Activated CD8-positive, alpha-beta memory T cell treated with anti-CD3 and anti-CD28 coated beads for 4 hours (primary cell): Measurements from ENCODE around the gene LAMB2.

Source experiments
- DNase-seq, 2 donors: peaks; one replicate each; pipeline ENCODE4 v3.0.0-alpha.2; 2020; ENCODE audit warnings: low read depth in 2 of 2

The LAMB2 gene

GRCh38 chr3:49161808-49162530 is 29.1 kb upstream of the LAMB2 start:
- no peak for DNase-seq

DNA sequence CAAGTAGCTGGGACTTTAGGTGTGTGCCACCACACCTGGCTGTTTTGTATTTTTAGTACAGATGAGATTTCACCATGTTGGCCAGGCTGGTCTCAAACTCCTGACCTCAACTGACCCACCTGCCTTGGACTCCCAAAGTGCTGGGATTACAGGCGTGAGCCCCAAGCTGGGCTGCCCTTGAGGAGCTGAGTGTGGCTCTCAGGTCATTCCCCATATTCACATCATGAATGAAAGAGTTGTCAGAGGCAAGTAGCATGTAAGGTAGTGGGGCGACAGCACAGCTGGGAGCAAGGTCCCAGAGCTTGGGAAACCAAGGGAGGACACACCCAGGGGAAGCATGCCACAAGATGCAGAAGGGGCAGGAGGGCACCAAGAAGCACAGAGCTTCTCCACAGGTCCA is 28.3 kb upstream of the LAMB2 start:
- DNase-seq = no peak

- DNase-seq = no peak
Measured at GRCh38 chr3:49158792-49159191, 25.9 kb upstream of the LAMB2 start.

DNA sequence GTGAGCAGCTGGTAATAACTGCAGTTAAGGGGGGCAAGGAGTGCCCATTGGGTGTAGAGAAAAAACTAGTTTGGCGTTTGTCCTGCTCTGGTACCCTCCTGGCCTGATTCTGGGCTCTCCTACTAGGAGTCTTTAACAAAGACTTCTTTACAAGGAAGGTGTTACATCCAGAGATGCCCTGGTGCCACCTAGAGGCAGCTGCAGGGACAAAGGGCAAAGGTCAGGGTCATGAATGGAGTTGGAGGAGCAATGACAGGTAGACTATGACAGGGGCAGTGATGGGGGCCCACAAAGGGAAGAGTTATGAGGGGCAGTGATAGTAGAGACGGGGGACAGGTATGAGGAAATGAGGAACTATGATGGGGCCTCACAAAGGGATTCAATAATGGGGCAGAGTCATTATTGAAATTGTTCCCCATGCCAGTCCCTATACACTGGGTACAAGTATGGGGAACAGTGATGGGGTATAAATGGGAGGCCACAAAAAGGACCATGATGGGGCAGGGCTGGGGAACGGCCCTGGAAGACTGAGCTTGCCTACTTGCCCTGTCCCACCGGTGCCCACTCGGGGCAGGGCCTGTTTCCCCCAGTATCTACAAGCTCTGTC is 25.4 kb upstream of the LAMB2 start:
- peak; percentile 20 to 30 for DNase-seq

DNA sequence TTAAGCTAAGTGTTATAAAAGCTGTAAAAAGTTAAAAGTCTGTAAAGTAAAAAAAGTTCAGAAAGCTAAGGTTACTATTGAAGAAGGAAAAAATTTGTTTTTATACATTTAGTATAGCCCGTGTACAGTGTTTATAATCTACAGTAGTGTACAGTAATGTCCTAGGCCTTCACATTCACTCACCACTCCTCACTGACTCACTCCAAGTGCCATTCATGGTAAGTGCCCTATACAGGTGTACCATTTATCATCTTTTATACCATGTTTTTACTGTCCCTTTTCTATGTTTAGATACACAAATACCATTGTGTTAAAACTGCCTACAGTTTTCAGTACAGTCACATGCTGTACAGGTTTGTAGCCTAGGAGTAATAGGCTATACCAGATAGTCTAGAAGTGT is 24.4 kb upstream of the LAMB2 start:
- DNase-seq = no peak

DNA sequence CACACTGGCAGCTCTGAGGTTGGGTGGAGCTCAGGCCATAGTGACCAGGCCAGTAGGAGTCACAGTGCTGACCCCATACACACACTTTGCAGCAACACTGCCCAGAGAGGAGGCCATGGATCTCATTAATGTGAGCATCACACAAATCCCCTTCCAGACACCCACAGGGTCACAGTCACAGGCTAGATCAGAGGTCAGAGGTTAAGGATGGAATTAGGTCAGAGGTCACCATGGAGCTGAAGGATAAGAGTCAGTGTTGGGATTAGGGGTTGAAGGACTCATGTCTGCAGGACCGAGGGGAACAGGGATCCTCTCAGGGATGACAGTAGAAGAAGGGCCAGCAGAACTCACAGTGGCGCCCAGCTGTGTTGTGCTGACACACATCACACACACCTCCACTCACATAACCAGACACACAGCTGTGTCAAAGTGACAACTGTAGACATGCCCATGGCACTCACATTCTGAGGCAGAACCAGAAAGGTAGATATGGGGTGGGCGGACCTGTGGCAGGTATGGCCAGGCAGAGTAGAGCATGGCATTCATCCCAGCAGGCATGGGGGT is 20.6 kb upstream of the LAMB2 start:
- no peak for DNase-seq

- DNase-seq = no peak
Measured at GRCh38 chr3:49151610-49152009, 18.8 kb upstream of the LAMB2 start.

DNA sequence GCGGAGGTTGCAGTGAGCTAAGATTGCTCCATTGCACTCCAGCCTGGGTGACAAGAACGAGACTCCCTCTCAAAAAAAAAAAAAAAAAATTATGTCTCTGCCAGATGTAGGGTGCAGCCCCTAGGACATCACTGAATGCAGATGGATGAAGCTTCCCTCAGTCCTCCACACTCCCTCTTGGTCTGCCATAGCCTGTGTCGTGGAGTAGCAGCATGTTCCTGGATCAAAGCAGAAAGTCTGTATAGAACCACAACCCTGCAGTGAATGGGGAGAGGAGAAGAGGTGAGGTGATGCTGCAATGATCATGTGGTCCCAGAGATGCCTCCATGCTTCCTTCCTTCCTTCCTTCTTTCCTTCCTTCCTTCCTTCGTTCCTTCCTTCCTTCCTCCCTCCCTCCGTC is 15.3 kb upstream of the LAMB2 start:
- no peak for DNase-seq

- DNase-seq = no peak
Measured at GRCh38 chr3:49140080-49140479, 7.2 kb upstream of the LAMB2 start.

GRCh38 chr3:49135499-49135898 is 2.6 kb upstream of the LAMB2 start:
- no peak for DNase-seq

DNA sequence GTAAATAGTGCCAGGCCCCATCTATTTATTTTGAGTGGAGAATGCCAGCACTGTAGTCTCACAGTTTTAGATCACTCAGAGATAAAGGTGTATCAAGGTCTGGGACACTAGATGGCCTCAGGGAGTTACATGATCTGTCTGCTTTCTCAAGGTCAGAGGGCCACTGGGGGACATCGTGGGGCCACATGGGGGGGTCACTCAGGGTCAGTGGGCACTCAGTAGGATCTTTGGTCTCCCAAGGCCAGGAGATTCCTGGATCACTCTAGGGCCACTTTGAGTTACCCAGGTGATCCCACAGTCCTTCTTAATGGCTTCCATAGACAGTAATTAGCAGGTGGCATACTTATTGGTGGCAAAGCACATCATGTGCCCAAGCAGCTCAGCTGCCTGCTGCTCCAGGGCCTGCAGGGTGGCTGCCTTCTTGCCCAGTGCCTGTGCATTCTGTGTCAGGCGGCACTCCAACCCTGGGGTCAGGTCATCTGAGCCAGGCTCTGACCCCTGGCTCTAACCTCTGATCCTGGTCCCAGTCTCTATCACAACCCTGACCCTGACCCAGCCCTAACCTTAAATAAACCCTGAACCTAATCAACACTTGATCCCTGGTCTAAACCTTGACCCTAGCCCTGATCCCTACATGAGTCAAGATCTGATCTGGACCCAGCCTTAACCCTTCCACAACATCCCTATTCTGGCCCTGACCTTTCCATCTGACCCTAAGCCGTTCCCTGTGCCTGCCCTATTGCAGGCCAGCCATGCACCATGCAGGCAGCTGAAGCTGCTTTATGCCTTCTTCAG is 1.8 kb upstream of the LAMB2 start:
- no peak for DNase-seq

GRCh38 chr3:49133226-49133951 is 539 bp upstream of the LAMB2 start:
- no peak for DNase-seq

DNA sequence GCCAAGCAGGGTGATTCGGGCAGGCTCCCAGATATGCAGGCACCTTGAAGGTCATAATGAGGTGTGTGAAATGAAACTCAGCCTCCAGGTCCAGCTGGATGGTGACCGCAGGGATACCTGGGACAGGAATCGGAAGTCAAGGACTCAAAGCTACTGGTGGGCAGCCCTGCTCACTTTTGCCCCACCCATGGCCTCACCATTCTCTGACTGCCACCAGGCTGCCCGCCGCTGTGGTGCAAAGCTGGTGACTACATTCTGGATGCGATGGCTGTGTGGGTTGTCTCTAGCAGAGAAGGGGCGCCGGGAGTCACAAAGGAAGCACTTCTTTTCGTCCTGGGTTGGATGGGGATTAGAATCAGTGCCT is 795 bp downstream of the LAMB2 start:
- no peak for DNase-seq

DNA sequence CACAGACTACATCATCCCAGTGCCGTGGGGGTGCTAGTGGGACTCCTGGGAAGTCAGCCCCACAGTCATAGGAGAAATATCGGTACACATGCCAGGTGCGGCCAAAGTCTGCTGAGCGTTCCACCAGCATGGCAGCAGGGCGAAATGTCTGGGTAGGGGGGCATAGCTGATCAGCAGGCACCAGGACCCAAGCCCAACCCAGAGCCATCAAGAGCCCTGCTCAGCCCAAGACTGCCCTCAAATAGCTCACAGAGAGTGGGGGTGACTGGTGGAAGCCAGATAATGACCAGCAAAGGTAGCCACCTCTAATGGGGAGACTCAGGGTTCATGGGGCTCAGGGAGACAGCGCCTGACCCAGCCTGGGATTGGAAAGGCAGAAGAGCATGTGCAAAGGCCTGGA is 1.3 kb downstream of the LAMB2 start:
- no peak for DNase-seq

DNA sequence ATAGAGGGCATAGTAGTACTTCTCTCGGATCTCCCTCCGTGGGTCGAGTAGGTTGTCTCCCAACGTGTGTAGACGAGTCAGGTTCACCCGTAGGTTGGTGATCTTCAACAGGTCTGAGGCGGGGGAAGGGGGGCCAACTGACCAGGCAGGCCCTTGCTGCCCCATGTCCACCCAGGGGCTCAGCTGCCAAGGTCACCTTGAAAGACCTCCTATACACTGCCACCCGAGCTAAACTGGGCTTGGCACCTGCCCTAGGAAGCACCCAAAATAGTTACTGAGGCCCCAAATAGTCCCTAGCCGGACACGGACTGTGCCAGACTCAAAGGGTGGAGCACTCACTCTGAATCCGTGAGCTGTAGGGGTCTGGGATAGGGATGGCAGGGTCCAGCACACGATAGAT is 1.8 kb downstream of the LAMB2 start:
- no peak for DNase-seq

DNA sequence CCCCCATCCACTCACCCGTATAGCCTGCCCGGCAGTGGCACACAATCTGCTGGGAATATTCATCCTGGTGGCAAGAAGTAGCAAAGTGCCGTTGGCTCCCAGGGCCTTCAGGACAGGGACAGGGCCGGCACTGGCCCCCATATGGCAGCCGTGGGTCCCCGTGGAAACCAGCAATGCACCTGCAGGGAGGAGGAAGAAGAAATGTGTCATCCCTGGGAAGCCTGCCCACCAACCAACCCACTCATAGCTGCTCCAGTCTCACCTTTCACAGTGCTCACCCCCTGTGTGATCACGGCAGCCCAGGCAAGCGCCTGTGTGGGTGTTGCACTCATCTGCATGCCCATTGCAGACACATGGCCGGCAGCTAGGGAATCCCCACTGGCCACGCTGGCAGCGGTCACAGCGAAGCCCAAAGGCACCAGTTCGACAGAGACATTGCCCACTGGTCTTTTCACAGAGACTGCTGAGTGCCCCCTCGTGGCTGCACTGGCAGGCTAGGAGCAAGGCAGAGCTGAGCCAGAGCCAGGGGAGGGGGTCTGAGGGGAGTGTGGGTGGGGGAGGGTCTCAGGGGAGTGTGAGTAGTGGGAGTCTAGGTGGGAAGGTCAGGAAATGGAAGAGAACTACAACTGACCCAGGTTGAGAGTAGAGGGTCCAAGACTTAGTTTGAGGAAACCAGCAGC is 7.7 kb downstream of the LAMB2 start:
- DNase-seq = no peak

DNA sequence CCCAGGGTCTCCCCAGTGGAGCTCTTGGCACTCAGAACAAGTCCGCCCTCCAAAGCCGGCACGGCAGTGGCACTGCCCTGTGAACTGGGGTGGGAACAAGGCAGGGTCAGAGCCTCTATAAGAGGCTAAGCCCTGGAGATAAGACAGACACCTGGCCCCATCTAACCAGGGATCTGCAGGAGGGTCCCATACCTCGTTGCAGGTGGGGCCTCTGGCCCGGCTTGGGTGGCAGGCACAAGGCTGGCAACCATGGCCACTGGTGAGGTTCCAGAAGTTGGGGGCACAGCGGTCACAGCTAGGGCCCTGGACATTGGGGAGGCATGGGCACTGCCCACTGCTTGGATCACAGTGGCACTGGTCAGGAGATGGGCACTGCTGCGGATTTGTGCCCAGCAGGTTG is 8.6 kb downstream of the LAMB2 start:
- no peak for DNase-seq

GRCh38 chr3:49123687-49124086 is 9.2 kb downstream of the LAMB2 start:
- DNase-seq = no peak

GRCh38 chr3:49122886-49123545 is 9.8 kb downstream of the LAMB2 start:
- DNase-seq = no peak

GRCh38 chr3:49122451-49122850 is 10.4 kb downstream of the LAMB2 start:
- DNase-seq = no peak

DNA sequence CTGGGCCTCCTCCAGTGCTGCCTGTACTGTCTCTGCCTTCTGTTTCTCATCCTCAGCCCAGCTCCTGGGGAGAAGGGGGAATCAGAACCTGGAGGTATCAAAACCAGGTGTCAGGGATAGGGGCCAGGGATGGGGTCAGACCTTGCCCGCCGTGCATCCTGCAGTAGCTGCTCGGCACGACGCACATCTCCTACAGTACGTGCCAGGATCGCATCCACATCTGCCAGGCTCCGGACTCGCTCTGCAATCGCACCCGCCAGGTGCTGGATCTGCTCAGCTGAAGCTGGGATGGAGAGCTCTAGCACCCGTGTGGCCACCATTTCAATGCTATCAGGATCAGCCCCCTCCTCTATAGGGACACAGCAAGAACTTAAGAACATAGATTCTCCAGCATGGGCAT is 10.8 kb downstream of the LAMB2 start:
- DNase-seq = no peak
